C4-2B (cell line): Measurements from ENCODE around the gene C11orf21.

Source experiments
- CTCF ChIP-seq: fragments of 450-650 bp; conservative IDR thresholded peaks from 2 replicates; pipeline ENCODE4 v1.5.1; 2017; ENCODE audit warnings: mild to moderate bottlenecking
- ZFX ChIP-seq: fragments of 450-650 bp; IDR thresholded peaks from 2 replicates; pipeline ENCODE4 v1.6.1; 2017

GRCh38 chr11:2329551-2329950 is 27.8 kb upstream of the C11orf21 start:
- TF ChIP-seq CTCF (no peak), ZFX (no peak)
